Mucosa of rectum (tissue), 2 donors: Measurements from ENCODE around the gene PXT1.

Source experiments
- H3K27ac ChIP-seq, 2 donors: one replicate each; pipeline ENCODE4 v1.7.0; 2013; ENCODE audit warnings: inconsistent platforms in 2 of 2, low read depth in 2 of 2, low read length in 2 of 2
- H3K27me3 ChIP-seq, 2 donors: one replicate each; pipeline ENCODE4 v1.7.0; 2013; ENCODE audit warnings: low read length in 2 of 2; ENCODE audit not compliant: control insufficient read depth in 2 of 2, insufficient read depth in 2 of 2
- H3K36me3 ChIP-seq, 2 donors: one replicate each; pipeline ENCODE4 v1.7.0; 2013; ENCODE audit warnings: low read length in 2 of 2; ENCODE audit not compliant: control insufficient read depth in 2 of 2, insufficient read depth in 2 of 2
- H3K4me1 ChIP-seq, 2 donors: one replicate each; pipeline ENCODE4 v1.7.0; 2013; ENCODE audit warnings: low read length in 2 of 2, mild to moderate bottlenecking in 1 of 2; ENCODE audit not compliant: control insufficient read depth in 2 of 2, insufficient read depth in 2 of 2
- H3K4me3 ChIP-seq, 2 donors: one replicate each; pipeline ENCODE4 v1.7.0; 2013; ENCODE audit warnings: low read length in 2 of 2
- H3K9ac ChIP-seq, 2 donors: one replicate each; pipeline ENCODE4 v1.7.0; 2013; ENCODE audit warnings: low read length in 2 of 2, low read depth in 1 of 2, mild to moderate bottlenecking in 1 of 2
- H3K9me3 ChIP-seq, 2 donors: one replicate each; pipeline ENCODE4 v1.7.0; 2013; ENCODE audit warnings: low read length in 2 of 2; ENCODE audit not compliant: control insufficient read depth in 2 of 2
- donor health status: healthy.
- donor health status: Normal muscosa, but diverticular disease.

PXT1 gene

DNA sequence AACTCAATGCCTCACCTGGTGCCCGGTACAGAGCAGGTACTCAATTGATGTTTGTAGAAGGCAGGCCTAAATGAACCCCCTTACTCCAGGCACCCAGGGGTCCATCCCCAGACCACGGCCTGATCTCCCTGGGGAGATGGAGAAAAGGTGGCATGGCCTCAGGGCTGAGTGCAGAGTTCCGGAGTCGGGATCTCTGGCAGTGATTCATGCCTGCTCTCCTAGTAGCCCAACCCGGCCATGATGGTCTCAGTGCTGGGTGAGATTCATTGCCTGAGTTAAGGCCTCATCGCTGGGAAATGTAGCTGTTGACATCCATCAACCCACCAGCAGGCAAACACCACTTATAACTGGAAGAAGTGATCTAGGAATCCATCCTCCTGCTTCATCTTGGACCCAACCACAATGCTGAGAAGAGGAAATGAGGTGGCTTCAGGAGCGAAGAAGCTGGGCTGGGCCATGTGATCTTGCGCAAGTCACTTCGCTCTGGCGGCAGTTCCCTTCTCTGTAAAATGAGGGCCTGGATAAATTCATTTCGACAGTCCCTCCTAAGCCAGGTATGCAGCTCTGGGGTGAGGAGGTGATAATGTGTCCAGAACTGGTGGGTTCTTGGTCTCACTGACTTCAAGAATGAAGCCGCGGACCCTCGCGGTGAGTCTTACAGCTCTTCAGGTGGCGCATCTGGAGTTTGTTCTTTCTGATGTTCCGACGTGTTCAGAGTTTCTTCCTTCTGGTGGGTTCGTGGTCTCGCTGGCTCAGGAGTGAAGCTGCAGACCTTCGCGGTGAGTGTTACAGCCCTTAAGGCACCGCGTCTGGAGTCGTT lies 79.9 kb downstream of the PXT1 start:
- Histone ChIP-seq H3K27me3 (no peaks in the 10 kb centered on the region), H3K4me3 (no peak overlapping the region), H3K36me3 (no peaks in the 10 kb centered on the region), H3K4me1 (peaks cover 0 to 2% of the 10 kb centered on the region in 2 donors), H3K27ac (no peak overlapping the region), H3K9ac (no peak overlapping the region), H3K9me3 (no peaks in the 10 kb centered on the region)

DNA sequence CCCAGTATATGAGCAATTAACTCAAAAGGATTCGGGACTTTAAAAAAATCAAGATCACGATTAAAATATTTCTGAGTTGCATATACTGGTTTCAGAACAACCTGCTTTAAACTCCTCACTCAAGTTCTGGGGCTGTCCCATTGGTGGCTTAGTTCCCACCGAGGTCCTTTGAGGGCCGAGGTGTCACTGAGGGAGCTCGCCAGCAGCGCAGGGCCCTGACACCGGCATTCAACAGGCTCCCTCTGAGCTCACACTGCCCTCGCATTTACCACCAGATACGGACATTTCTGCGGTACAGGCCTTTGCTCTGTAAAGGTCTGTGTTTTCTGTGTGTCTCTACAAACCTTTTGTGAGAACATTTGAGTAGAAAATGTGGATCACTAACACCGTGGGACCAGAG lies 81.6 kb downstream of the PXT1 start:
- H3K9ac ChIP-seq: no peak overlapping the region
- H3K9me3 ChIP-seq: no peaks in the 10 kb centered on the region
- H3K27ac ChIP-seq: no peak overlapping the region
- H3K4me1 ChIP-seq: peaks cover 0 to 2% of the 10 kb centered on the region in 2 donors
- no peaks in the 10 kb centered on the region for H3K27me3 ChIP-seq
- no peak overlapping the region for H3K4me3 ChIP-seq
- H3K36me3 ChIP-seq: no peaks in the 10 kb centered on the region

DNA sequence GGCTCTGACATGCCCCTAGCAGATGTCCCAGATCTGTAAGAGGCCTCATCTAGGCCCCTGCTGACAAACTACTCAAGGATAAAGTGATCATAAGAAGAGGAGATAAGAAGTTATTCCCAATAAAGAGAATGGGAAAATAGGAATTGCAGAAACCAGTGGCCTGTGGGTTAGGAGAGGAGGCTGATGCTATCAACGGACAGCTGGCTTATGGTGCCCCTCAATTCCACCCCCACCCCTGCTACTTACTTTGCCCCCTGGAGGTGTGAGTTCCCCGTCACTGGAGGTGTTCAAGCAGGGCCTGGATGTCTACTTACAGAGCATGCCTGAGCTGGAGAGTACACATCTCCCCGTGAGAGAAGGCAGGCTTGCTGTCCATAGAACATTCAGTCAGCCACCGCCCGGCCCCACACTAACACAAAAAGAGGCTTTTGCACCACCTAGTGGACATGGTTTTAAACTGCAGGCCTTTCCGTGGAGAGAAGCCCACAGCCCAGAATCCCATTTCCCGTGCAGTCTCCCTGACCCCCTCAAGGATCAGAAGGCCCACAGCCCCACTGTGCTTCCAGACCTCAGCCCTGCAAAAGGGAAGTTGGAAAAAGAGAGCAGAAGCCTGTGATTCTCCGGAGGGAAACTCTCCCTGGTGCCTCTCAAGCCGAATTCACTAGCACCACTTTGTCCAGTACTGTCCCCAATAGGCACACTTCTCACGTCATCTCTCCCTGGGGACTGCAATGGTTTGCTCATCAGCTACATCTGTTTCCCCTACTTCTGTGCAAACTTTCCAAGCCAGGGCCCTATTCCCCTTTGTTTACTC lies 82.2 kb downstream of the PXT1 start:
- H3K27me3 ChIP-seq: no peaks in the 10 kb centered on the region
- H3K27ac ChIP-seq: no peak overlapping the region
- H3K9me3 ChIP-seq: no peaks in the 10 kb centered on the region
- no peak overlapping the region for H3K9ac ChIP-seq
- H3K4me1 ChIP-seq: peaks cover 0 to 2% of the 10 kb centered on the region in 2 donors
- H3K36me3 ChIP-seq: no peaks in the 10 kb centered on the region
- no peak overlapping the region for H3K4me3 ChIP-seq

DNA sequence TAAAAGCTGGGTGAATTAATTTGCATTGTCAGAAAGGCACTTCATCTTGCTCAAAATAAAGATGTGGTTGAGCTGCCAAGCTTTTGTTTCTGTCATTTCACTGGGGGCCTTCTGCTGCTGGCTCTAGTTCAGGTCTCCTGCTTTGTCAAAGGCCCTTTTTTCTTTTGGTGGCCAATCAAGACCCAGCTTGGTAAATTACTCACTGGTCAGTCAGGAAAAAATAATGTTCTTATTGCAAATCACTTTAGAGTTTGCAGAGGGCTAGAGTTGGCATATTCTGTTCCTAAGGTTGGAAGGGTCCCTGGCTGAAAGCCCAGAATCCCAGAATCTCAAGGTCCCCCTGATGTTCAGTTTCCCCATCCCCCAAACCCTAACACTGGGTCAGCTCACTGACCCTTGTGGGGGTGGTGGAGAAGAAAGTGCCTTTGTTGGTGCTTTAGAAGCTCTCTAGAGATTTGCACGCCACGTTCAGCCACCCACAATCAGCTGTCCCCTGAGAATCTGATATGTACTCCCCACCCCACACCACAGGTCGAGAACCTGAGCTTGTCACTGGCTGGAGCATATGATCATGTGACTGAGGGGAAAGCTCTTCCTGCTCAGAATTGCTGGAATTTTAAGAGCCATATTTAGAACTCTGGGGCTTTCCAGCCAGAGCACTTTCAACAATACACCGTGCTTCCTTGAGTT lies 84.3 kb downstream of the PXT1 start:
- no peaks in the 10 kb centered on the region for H3K27me3 ChIP-seq
- H3K4me1 ChIP-seq: peaks cover 0 to 2% of the 10 kb centered on the region in 2 donors
- no peak overlapping the region for H3K27ac ChIP-seq
- H3K36me3 ChIP-seq: no peaks in the 10 kb centered on the region
- no peak overlapping the region for H3K4me3 ChIP-seq
- no peaks in the 10 kb centered on the region for H3K9me3 ChIP-seq
- H3K9ac ChIP-seq: no peak overlapping the region

DNA sequence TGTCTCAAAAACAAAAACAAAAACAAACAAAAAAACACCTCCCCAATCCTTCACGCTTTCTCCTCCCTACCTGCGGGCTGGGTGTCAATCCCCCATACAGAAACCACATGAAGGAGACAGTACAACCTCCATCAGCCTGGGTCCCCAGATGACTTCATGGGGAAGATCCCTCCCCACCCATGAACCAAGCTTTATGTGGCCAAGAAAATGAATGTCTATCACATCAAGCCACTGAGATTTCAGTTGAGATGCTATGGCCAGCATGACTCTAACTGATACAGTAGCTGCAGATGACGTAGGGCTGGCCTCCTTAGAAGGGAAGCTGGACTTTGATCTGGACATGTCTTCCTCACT lies 84.8 kb downstream of the PXT1 start:
- no peaks in the 10 kb centered on the region for H3K36me3 ChIP-seq
- H3K27ac ChIP-seq: no peak overlapping the region
- peaks cover 0 to 2% of the 10 kb centered on the region in 2 donors for H3K4me1 ChIP-seq
- no peaks in the 10 kb centered on the region for H3K9me3 ChIP-seq
- H3K4me3 ChIP-seq: no peak overlapping the region
- H3K9ac ChIP-seq: no peak overlapping the region
- no peaks in the 10 kb centered on the region for H3K27me3 ChIP-seq

DNA sequence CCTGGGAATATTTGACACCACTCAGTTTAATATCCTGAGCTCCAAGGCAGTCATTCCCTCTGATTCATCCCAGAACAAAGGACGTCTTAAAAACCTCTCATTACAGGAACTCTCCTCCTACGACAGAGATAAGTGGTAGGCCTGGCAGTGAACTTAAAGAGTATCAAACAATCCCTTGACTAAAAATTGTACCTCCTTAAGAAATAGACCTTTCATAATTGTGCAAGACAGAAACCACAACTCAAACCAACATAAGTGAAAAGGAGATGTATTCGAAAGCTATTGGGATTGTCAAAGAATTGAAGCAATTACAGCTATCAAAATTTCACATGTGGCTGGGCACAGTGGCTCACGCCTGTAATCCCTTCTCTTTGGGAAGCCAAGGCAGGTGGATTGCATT lies 86.8 kb downstream of the PXT1 start:
- Histone ChIP-seq H3K4me1 (peaks cover 0 to 2% of the 10 kb centered on the region in 2 donors), H3K9me3 (no peaks in the 10 kb centered on the region), H3K36me3 (no peaks in the 10 kb centered on the region), H3K27me3 (no peaks in the 10 kb centered on the region), H3K4me3 (no peak overlapping the region), H3K9ac (no peak overlapping the region), H3K27ac (no peak overlapping the region)

DNA sequence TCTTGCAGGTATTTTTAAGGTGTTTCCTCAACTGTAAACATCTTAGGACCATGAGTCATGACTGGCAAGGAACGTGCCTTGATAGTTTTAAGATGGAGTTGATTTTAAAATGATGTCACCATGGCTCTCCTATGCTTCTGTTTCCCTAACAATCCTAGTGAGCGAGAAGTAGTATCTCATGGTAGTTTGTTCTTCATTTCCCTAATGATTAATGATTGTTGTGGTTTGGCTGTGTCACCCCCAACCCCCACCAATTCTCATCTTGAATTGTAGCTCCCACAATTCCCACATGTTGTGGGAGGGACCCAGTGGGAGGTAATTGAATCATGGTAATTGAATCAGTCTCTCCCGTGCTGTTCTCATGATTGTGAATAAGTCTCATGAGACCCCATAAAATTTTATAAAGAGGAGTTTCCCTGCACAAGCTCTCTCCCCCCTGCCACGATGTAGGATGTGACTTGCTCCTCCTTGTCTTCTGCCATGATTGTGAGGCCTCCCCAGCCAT lies 89.2 kb downstream of the PXT1 start:
- H3K36me3 ChIP-seq: no peaks in the 10 kb centered on the region
- H3K9ac ChIP-seq: no peak overlapping the region
- H3K27ac ChIP-seq: no peak overlapping the region
- no peaks in the 10 kb centered on the region for H3K27me3 ChIP-seq
- no peaks in the 10 kb centered on the region for H3K9me3 ChIP-seq
- no peak overlapping the region for H3K4me3 ChIP-seq
- H3K4me1 ChIP-seq: no peaks in the 10 kb centered on the region

DNA sequence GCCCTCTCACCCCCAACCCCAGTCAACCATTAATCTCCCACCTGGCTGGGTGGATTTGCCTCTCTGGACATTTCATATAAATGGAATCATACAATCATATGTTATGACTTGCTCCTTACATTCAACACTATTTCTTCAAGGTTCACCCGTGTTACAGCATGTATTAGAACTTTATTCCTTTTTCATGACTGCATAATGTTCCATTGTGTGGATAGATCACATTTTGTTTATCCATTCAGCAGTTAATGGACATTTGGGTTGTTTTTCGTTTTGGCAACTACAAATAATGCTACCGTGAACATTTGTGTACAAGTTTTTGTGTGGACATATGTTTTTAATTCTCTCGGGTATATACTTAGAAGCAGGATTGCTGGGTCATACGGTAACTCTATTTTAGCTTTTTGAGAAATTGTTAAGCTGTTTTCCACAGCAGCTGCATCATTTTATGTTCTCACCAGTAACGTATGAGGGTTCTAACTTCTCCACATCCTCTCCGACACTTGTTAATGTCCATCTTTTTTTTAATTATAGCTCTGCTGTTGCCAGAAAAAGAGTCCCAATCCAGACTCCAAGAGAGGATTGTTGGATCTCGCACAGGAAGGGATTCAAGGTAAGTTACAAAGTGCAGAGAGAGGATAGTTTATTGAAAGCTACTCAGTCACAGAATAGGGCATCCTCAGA lies 90.0 kb downstream of the PXT1 start:
- H3K9ac ChIP-seq: no peak overlapping the region
- H3K36me3 ChIP-seq: no peaks in the 10 kb centered on the region
- no peaks in the 10 kb centered on the region for H3K4me1 ChIP-seq
- H3K9me3 ChIP-seq: no peaks in the 10 kb centered on the region
- H3K4me3 ChIP-seq: no peak overlapping the region
- H3K27me3 ChIP-seq: no peaks in the 10 kb centered on the region
- H3K27ac ChIP-seq: no peak overlapping the region

DNA sequence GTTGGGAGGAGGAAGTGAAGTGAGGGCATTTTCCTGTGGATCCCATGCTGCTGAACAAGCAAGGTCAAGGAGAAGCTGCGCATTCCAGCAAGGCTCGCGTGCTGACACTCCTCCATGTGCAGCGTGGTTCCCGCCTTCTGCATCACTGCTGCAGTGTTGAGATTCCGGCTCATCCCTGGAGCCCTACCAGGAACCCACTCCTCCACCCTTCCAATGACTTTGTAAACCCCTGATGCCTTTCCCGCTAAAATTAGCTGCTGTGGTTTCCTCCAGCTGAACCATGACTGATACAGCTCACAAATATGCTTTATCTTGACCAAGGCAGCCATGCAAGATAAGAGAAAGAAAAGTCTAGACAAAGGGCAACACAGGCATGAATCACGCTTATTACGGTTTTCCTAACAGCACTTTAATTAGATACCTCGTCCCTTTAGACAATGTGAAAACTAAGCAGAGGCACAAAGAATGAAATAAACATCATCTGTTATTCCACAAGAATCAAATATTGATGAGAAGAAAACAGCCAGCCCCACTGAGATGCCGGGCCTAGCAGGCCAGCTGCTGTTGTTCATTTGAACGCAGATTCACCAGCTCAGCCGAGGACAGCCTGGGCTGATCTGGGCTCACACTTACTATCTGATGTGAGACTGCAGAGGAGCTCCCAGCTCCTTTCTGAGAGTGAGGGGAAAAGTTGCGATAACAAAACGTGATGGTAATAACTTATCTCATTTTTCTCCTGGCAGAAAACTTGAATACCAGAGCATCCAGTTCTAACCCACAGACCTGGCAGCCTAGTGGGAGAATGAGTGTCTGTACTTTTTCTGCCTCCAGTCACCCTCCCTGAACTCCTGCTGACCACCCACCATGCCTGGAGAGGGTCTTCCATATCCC lies 91.7 kb downstream of the PXT1 start:
- Histone ChIP-seq H3K27me3 (no peaks in the 10 kb centered on the region), H3K36me3 (no peaks in the 10 kb centered on the region), H3K4me1 (no peaks in the 10 kb centered on the region), H3K4me3 (no peak overlapping the region), H3K9me3 (no peaks in the 10 kb centered on the region), H3K27ac (no peak overlapping the region), H3K9ac (no peak overlapping the region)
